ENCODE measurements around the gene DGKB.

The DGKB gene

DNA sequence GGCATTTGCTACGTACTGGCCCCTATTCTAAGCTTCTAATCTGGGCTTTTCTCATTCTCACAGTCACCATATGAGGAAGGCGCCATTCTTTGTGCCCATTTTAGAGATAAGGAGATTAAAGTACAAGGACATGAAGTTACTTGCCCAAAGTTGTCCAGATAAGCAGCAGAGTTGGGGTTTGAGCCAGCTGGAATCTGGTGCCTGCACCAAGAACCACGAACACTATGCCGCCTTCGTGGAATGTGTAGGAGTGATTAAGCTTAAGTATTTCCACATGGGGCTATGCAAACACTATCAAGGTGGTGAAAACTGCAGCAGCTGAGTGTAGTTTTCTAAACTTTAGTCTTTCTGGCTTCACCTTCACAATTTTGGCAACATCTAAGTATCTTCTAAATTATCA, 570.4 kb downstream of the DGKB start:
- DNase-seq (ENCODE audit: extremely low read depth, low read depth): peak; percentile 8
- TF ChIP-seq, protein P1, sequence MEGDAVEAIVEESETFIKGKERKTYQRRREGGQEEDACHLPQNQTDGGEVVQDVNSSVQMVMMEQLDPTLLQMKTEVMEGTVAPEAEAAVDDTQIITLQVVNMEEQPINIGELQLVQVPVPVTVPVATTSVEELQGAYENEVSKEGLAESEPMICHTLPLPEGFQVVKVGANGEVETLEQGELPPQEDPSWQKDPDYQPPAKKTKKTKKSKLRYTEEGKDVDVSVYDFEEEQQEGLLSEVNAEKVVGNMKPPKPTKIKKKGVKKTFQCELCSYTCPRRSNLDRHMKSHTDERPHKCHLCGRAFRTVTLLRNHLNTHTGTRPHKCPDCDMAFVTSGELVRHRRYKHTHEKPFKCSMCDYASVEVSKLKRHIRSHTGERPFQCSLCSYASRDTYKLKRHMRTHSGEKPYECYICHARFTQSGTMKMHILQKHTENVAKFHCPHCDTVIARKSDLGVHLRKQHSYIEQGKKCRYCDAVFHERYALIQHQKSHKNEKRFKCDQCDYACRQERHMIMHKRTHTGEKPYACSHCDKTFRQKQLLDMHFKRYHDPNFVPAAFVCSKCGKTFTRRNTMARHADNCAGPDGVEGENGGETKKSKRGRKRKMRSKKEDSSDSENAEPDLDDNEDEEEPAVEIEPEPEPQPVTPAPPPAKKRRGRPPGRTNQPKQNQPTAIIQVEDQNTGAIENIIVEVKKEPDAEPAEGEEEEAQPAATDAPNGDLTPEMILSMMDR (IDR thresholded peaks at IDR 0.05; ENCODE audit: low read depth, low read length): no peak

DNA sequence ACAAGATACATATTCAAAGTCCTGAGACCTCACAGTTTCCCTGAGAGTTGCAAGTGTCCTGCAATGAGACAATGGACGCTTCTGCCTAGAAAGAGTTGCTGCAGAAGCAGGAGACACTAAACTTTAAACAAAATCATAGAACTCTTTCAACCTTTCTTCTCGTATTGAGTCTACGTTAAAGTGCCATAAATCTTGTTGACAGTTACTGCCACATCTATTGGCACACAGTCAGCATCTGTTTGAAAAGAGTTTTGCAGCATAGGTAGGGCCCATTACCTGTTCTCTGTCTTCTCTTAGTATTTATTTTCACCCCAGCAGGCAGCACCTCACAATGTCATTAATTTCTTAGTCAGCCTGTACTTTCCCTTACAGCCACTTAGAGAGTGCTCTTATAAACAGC, 577.8 kb downstream of the DGKB start:
- DNase-seq (ENCODE audit: extremely low read depth, low read depth): no peak
- TF ChIP-seq, protein P1 (IDR thresholded peaks at IDR 0.05; ENCODE audit: low read depth, low read length): no peak

DNA sequence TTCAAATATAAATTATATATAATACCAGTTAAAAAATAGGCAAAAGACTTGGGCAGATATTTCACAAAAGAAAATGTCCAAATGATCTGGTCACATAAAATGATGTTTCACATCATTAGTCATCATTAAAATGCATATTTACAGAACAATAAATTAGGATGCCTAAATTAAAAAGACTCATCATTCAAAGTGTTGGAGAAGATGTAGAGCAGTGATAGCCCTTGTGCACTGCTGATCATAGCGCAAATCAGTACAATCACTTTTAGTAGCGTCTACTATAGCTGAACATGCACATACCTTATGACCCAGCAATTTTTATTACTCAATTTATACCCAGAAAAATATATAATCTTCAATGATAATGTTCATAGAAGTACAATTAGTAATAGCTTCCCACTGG, 579.8 kb downstream of the DGKB start:
- DNase-seq (ENCODE audit: extremely low read depth, low read depth): no peak
- TF ChIP-seq, protein P1 (IDR thresholded peaks at IDR 0.05; ENCODE audit: low read depth, low read length): no peak

DNA sequence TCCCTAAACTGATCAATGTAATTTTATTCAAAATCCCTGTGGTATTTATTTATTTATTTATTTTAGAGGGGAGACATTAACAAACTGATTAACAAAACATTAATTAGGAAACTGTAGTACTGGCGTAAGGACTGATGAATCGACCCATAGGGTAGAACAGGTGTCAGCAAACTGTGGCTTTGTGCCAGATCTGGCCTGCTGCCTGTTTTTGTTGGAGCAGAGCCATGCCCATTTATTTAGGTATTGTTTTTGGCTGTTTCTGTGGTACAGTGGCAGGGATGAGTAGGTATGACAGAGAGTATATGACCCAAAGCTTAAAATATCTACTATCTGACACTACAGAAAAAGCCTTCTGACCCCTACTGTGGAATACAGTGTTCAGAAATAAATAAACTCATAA, 580.6 kb downstream of the DGKB start:
- TF ChIP-seq, protein P1 (IDR thresholded peaks at IDR 0.05; ENCODE audit: low read depth, low read length): no peak
- no peak for DNase-seq (ENCODE audit: extremely low read depth, low read depth)

DNA sequence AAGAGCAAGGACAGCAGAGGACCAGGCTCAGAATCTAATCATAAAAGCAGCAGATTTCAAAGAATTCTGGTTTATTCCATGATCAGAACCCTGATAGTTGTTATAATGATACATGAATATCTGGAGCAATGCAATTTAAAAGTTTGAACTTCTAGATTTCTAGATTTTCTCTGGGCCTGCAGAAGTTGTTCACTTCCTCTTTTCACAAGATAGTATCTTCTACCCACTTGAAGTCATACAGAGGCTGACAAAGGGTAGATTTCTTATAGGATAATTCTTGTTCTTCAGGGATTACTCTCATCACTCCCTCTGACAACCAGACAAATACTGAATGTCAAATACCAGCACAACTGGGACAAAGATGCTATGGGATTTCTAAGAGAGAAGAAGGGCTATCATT, 593.1 kb downstream of the DGKB start:
- DNase-seq (ENCODE audit: extremely low read depth, low read depth): no peak
- TF ChIP-seq, protein P1 (IDR thresholded peaks at IDR 0.05; ENCODE audit: low read depth, low read length): no peak

DNA sequence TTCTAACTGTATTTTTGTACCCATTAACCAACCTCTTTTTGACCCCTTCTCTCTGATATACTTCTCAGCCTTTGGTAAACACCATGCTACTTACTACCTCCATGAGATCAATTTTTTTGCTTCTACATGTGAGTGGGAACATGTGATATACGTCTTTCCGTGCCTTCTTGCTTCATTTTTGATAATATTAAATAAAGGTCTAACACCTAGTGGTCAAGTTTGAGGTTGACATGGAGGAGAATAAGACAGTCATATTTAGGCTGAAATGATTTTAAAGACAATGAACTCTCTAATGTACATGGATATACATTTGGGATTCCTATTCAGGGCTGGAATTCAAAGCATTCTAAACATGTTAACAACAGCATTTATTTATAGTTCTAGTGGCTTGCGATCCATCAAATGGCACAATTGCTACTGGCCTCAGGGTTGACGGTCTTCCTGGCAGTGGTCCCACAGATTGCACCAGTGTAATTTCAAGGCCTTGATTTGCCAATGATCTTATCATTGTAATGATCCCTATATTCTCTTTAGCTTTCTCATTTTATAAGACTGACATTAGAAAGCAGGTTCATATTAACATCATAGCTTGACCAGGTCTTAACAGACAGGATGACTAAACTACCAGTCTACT, 597.2 kb downstream of the DGKB start:
- TF ChIP-seq, protein P1 (IDR thresholded peaks at IDR 0.05; ENCODE audit: low read depth, low read length): no peak
- DNase-seq (ENCODE audit: extremely low read depth, low read depth): no peak

DNA sequence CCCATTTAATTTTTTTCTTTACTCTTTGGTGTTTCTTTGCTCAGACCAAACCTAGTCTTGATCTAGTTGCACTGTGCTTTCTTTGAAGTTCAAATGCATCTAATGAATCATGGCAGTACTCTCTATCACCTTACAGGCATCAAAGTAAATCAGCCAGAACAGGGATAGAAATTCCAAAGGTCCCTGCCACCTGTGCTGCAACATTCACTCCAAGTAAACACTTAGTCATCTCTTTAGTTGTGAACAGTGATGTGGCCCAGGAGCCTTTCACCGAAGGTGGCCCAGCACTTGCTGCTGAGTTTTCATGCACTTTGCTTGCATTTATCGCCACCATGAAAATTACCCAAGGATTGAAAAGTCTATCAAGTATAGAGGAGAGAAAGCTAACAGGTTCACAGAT, 599.0 kb downstream of the DGKB start:
- TF ChIP-seq, protein P1 (IDR thresholded peaks at IDR 0.05; ENCODE audit: low read depth, low read length): no peak
- no peak for DNase-seq (ENCODE audit: extremely low read depth, low read depth)
